Measurements from ENCODE around the gene L1TD1. TPM values are rescaled to one million over a fixed set of nuclear protein-coding genes. Genes with fewer than 3 reads are reported as not detected.

Gene L1TD1
- total and polyA plus RNA-seq, 4 experiments from 2014 or later = not detected

DNA sequence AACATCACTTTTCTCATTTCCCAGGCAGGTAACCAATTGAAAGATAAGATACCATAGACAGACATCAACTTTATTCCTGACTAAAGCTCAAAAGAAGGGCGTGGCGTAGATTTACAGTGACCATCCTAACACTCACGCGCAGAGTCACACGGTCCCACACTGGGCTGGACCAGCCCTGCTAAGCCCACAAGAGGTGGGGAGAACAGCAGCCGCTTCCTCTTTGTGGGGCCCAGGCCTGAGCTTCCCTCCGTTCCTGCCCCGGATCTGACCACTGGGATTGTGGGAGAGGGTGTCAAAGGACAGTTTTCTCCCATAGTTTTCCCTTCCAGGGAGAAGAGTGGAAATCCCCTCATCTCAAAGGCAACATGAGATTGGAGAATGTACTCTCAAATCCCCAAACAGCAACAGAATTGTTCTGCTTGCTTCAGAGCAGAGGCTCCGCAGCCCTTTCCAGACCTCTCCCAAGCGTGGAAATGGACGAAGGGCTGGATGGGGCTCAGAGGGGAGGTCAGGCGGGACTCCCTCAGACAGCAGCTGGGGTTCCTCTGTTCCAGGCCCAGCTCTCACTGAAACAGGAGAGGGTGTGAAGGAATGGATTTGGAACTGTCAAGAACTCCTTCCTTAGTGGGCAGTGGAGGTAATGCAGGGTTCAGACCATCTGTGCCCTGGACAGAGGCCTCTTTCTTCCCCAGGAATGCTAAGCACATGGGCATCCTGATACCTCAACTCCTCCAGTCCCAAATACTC, 33.7 kb downstream of the L1TD1 start:
- ChIA-PET CTCF (ENCODE audit: partially characterized antibody) (no interaction called here), POLR2A (ENCODE audit: partially characterized antibody) (no interaction called here)
- Histone ChIP-seq H3K4me1 (ENCODE audit: insufficient read depth, low read length) (no peaks in the 10 kb centered on the region), H3K36me3 (ENCODE audit: insufficient read depth, low read length) (no peaks in the 10 kb centered on the region), H3K4me3 (ENCODE audit: low read length in 2 of 2) (no peak overlapping the region), H3K9me3 (ENCODE audit: control insufficient read depth in 1 of 2, low read length in 2 of 2) (no peaks in the 10 kb centered on the region), H3K27ac (ENCODE audit: low read depth, low read length) (no peak overlapping the region), H3K27me3 (ENCODE audit: insufficient read depth, low read length) (no peaks in the 10 kb centered on the region)
- Mint-ChIP-seq H3K36me3 (no peaks in the 10 kb centered on the region), H3K27ac (no peak overlapping the region), H3K4me1 (no peaks in the 10 kb centered on the region), H3K9me3 (no peaks in the 10 kb centered on the region), H3K4me3 (no peak overlapping the region), H3K27me3 (peaks cover 4 to 15% of the 10 kb centered on the region in 2 donors)
- intact Hi-C loops (cut with micrococcal nuclease) = no loop called here
- no peak for DNase-seq

DNA sequence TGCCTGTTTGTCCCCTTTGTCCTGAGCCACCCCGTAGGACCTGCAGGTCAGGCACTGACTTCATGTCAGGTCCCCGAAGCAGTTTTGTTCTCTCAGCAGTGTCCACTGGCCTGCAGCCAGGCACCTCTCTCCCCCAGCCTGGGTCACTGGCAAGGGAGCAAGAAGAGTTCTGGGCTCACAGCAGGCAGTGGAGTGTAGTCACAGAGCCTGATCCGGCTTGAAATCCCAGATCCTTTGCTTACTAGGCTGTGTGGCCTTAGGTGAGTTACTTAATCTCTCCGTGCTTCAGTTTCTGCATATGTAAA, 34.2 kb downstream of the L1TD1 start:
- H3K27ac Mint-ChIP-seq = no peak overlapping the region
- peaks cover 5 to 17% of the 10 kb centered on the region in 2 donors for H3K27me3 Mint-ChIP-seq
- CTCF ChIA-PET (ENCODE audit: partially characterized antibody) = interaction anchor here (0.7 kb wide), 1 partner anchor 119 kb away, joined by 5 read pairs; no protein-coding TSS in a partner anchor
- no peaks in the 10 kb centered on the region for H3K36me3 ChIP-seq (ENCODE audit: insufficient read depth, low read length)
- H3K9me3 ChIP-seq (ENCODE audit: control insufficient read depth in 1 of 2, low read length in 2 of 2) = no peaks in the 10 kb centered on the region
- POLR2A ChIA-PET (ENCODE audit: partially characterized antibody) = no interaction called here
- intact Hi-C loops (cut with micrococcal nuclease) = no loop called here
- H3K36me3 Mint-ChIP-seq = no peaks in the 10 kb centered on the region
- H3K27ac ChIP-seq (ENCODE audit: low read depth, low read length) = no peak overlapping the region
- DNase-seq = no peak
- H3K4me3 Mint-ChIP-seq = no peak overlapping the region
- H3K4me1 ChIP-seq (ENCODE audit: insufficient read depth, low read length) = no peaks in the 10 kb centered on the region
- no peak overlapping the region for H3K4me3 ChIP-seq (ENCODE audit: low read length in 2 of 2)
- H3K27me3 ChIP-seq (ENCODE audit: insufficient read depth, low read length) = no peaks in the 10 kb centered on the region
- H3K4me1 Mint-ChIP-seq = no peaks in the 10 kb centered on the region
- H3K9me3 Mint-ChIP-seq = no peaks in the 10 kb centered on the region

DNA sequence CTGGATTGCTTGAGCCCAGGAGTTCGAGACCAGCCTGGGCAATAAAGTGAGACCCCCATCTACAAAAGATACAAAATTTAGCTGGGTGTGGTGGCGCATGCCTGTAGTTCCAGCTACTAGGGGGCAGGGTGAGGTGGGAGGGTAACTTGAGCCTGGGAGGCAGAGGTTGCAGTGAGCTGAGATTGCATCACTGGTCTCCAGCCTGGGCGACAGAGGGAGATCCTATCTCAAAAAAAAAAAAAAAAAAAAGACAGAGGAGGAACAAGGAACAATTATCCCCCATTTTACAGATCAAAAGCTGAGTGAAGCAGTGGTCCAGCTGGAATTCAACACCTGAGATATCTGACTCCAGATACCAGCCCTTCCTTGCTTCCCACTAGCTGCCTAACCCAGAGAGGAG, 34.8 kb downstream of the L1TD1 start:
- Mint-ChIP-seq H3K27me3 (peaks cover 6 to 17% of the 10 kb centered on the region in 2 donors), H3K4me3 (no peak overlapping the region), H3K4me1 (no peaks in the 10 kb centered on the region), H3K9me3 (no peaks in the 10 kb centered on the region), H3K27ac (no peak overlapping the region), H3K36me3 (no peaks in the 10 kb centered on the region)
- no peak for DNase-seq
- ChIA-PET POLR2A (ENCODE audit: partially characterized antibody) (no interaction called here), CTCF (ENCODE audit: partially characterized antibody) (interaction anchor here (0.7 kb wide), 1 partner anchor 119 kb away, joined by 5 read pairs; no protein-coding TSS in a partner anchor)
- no peak overlapping the region for H3K27ac ChIP-seq (ENCODE audit: low read depth, low read length)
- H3K4me3 ChIP-seq (ENCODE audit: low read length in 2 of 2) = no peak overlapping the region
- no peaks in the 10 kb centered on the region for H3K4me1 ChIP-seq (ENCODE audit: insufficient read depth, low read length)
- H3K27me3 ChIP-seq (ENCODE audit: insufficient read depth, low read length) = no peaks in the 10 kb centered on the region
- H3K36me3 ChIP-seq (ENCODE audit: insufficient read depth, low read length) = no peaks in the 10 kb centered on the region
- intact Hi-C loops (cut with micrococcal nuclease) = no loop called here
- H3K9me3 ChIP-seq (ENCODE audit: control insufficient read depth in 1 of 2, low read length in 2 of 2) = no peaks in the 10 kb centered on the region

DNA sequence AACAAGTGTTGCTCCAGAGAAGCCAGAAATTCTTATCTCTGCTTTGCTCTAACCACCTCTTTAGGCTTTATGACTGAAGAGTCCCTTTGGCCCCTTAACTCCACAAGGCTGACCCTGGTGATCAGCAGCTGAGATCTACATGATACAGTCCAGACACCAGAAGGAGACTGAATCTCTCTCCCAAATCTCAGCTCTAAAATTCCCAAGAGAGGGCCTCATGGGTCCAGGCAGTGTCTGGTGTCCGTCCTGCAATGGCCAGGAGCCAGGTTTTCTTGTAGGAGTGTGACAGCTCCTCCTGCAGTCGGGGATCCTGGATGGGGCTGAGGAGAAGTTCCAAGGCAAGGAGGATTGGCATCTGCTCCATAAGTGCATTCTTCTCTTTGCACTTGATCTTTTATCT, 35.3 kb downstream of the L1TD1 start:
- H3K36me3 ChIP-seq (ENCODE audit: insufficient read depth, low read length) = no peaks in the 10 kb centered on the region

DNA sequence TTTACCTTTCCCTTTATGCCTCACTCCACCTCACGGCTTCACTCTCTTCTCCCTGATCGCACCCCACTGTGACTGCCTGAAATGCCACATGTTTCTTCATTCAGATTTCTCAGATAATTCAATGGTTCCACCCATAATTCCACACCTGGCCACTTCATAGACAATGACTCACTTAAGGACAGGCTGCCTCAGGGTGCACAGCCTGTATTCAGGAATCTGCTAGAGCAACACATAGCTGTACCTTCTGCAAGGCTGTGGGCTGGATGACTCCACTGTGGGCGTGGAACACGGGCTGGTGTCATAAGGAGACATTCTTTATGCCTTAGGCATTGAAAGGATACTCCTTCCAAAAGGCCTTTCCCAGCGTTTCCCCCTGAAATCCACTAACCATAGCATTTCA, 36.1 kb downstream of the L1TD1 start:
- no peak overlapping the region for H3K27ac Mint-ChIP-seq
- H3K36me3 Mint-ChIP-seq = no peaks in the 10 kb centered on the region
- no peaks in the 10 kb centered on the region for H3K9me3 Mint-ChIP-seq
- ChIA-PET CTCF (ENCODE audit: partially characterized antibody) (interaction anchor here (1.3 kb wide), 1 partner anchor 175 kb away, joined by 3 read pairs; no protein-coding TSS in a partner anchor), POLR2A (ENCODE audit: partially characterized antibody) (no interaction called here)
- H3K27me3 ChIP-seq (ENCODE audit: insufficient read depth, low read length) = no peaks in the 10 kb centered on the region
- H3K27ac ChIP-seq (ENCODE audit: low read depth, low read length) = no peak overlapping the region
- no peaks in the 10 kb centered on the region for H3K4me1 ChIP-seq (ENCODE audit: insufficient read depth, low read length)
- peaks cover 6 to 17% of the 10 kb centered on the region in 2 donors for H3K27me3 Mint-ChIP-seq
- DNase-seq = no peak
- H3K9me3 ChIP-seq (ENCODE audit: control insufficient read depth in 1 of 2, low read length in 2 of 2) = no peaks in the 10 kb centered on the region
- no peaks in the 10 kb centered on the region for H3K4me1 Mint-ChIP-seq
- H3K4me3 Mint-ChIP-seq = no peak overlapping the region
- no peaks in the 10 kb centered on the region for H3K36me3 ChIP-seq (ENCODE audit: insufficient read depth, low read length)
- intact Hi-C loops (cut with micrococcal nuclease) = no loop called here
- H3K4me3 ChIP-seq (ENCODE audit: low read length in 2 of 2) = no peak overlapping the region

More for the DNA sequence above, 35.3 kb downstream of the L1TD1 start:
- Histone ChIP-seq H3K27ac (ENCODE audit: low read depth, low read length) (no peak overlapping the region), H3K27me3 (ENCODE audit: insufficient read depth, low read length) (no peaks in the 10 kb centered on the region), H3K4me1 (ENCODE audit: insufficient read depth, low read length) (no peaks in the 10 kb centered on the region), H3K4me3 (ENCODE audit: low read length in 2 of 2) (no peak overlapping the region), H3K9me3 (ENCODE audit: control insufficient read depth in 1 of 2, low read length in 2 of 2) (no peaks in the 10 kb centered on the region)
- Mint-ChIP-seq H3K9me3 (no peaks in the 10 kb centered on the region), H3K4me3 (no peak overlapping the region), H3K27ac (no peak overlapping the region), H3K4me1 (no peaks in the 10 kb centered on the region), H3K36me3 (no peaks in the 10 kb centered on the region), H3K27me3 (peaks cover 6 to 17% of the 10 kb centered on the region in 2 donors)
- no peak for DNase-seq
- CTCF ChIA-PET (ENCODE audit: partially characterized antibody) = interaction anchor here (1.3 kb wide), 1 partner anchor 176 kb away, joined by 3 read pairs; no protein-coding TSS in a partner anchor
- intact Hi-C loops (cut with micrococcal nuclease) = no loop called here
- POLR2A ChIA-PET (ENCODE audit: partially characterized antibody) = no interaction called here

DNA sequence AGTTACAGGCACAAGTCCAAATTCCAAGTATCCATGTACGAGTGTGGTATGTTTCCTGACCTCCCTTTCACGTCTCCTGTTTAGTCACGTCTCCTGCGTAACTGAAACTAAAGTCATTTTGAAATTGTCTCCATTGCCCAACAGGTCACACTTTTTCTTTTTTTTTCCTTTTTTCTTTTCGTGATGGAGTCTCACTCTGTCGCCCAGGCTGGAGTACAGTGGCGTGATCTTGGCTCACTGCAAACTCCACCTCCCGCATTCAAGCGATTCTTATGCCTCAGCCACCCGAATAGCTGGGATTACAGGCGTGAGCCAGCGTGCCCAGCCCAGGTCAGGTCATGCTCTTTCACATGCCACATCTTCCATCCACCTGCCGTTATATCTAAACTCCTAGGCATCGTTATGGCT, 38.2 kb downstream of the L1TD1 start:
- Histone ChIP-seq H3K4me3 (ENCODE audit: low read length in 2 of 2) (no peak overlapping the region), H3K27me3 (ENCODE audit: insufficient read depth, low read length) (no peaks in the 10 kb centered on the region), H3K9me3 (ENCODE audit: control insufficient read depth in 1 of 2, low read length in 2 of 2) (no peaks in the 10 kb centered on the region), H3K4me1 (ENCODE audit: insufficient read depth, low read length) (no peaks in the 10 kb centered on the region), H3K27ac (ENCODE audit: low read depth, low read length) (no peak overlapping the region), H3K36me3 (ENCODE audit: insufficient read depth, low read length) (no peaks in the 10 kb centered on the region)
- intact Hi-C loops (cut with micrococcal nuclease) = no loop called here
- Mint-ChIP-seq H3K27ac (no peak overlapping the region), H3K36me3 (no peaks in the 10 kb centered on the region), H3K4me3 (no peak overlapping the region), H3K27me3 (peaks cover 8 to 20% of the 10 kb centered on the region in 2 donors), H3K9me3 (no peaks in the 10 kb centered on the region), H3K4me1 (no peaks in the 10 kb centered on the region)
- ChIA-PET POLR2A (ENCODE audit: partially characterized antibody) (no interaction called here), CTCF (ENCODE audit: partially characterized antibody) (no interaction called here)
- DNase-seq = no peak

DNA sequence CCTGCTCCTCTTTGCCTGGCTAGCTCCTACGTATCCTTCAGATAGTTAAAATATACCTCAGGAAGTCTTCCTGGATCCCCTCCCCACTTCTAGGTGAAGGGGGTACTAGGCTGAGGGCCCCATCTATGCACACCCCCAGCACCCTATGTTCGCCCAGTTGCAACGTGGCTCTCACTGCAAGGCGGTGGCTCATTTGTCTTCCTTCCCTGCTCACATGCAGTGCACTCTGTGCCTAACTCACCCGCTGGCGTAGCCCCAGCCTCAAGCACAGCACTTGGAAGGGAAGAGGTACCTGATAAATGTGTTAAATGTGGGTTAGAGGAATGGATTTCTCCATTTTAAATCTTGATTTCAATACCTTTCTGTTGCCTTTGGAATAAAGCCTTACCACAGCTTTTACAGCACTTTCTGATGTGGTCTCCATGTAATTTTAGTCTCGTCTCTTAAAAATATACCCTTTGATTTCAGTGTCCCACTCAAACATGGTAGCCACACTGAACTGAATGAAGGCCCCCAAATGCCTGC, 39.3 kb downstream of the L1TD1 start:
- Histone ChIP-seq H3K36me3 (ENCODE audit: insufficient read depth, low read length) (no peaks in the 10 kb centered on the region), H3K27ac (ENCODE audit: low read depth, low read length) (no peak overlapping the region), H3K27me3 (ENCODE audit: insufficient read depth, low read length) (no peaks in the 10 kb centered on the region), H3K4me3 (ENCODE audit: low read length in 2 of 2) (no peak overlapping the region), H3K4me1 (ENCODE audit: insufficient read depth, low read length) (no peaks in the 10 kb centered on the region), H3K9me3 (ENCODE audit: control insufficient read depth in 1 of 2, low read length in 2 of 2) (no peaks in the 10 kb centered on the region)
- H3K4me3 Mint-ChIP-seq = no peak overlapping the region
- POLR2A ChIA-PET (ENCODE audit: partially characterized antibody) = no interaction called here
- H3K9me3 Mint-ChIP-seq = no peaks in the 10 kb centered on the region
- no peaks in the 10 kb centered on the region for H3K4me1 Mint-ChIP-seq
- peaks cover 8 to 20% of the 10 kb centered on the region in 2 donors for H3K27me3 Mint-ChIP-seq
- H3K27ac Mint-ChIP-seq = no peak overlapping the region
- DNase-seq = no peak
- H3K36me3 Mint-ChIP-seq = no peaks in the 10 kb centered on the region
- intact Hi-C loops (cut with micrococcal nuclease) = no loop called here
- CTCF ChIA-PET (ENCODE audit: partially characterized antibody) = no interaction called here

Data from CD4-positive, alpha-beta memory T cell (primary cell).